GM11168 (cell line): ENCODE results near the gene ATG9A.

Experiments
- in situ Hi-C: fragments of 300-500 bp; cut with MboI; formaldehyde crosslinking; loops from one replicate; pipeline ENCODE4 v1.12.0; 2022; ENCODE audit warnings: low sequenced_read_pairs; ENCODE audit not compliant: unreplicated experiment

ATG9A gene

GRCh38 chr2:219228041-219228910, 1.2 kb downstream of the ATG9A start:
- in situ Hi-C loops: no loop called here

- in situ Hi-C loops: no loop called here
Measured at GRCh38 chr2:219225350-219225749, 4.1 kb downstream of the ATG9A start.

GRCh38 chr2:219223831-219224610, 5.4 kb downstream of the ATG9A start:
- in situ Hi-C loops: no loop called here

GRCh38 chr2:219221957-219222518, 7.4 kb downstream of the ATG9A start:
- in situ Hi-C loops: no loop called here

GRCh38 chr2:219220652-219221402, 8.6 kb downstream of the ATG9A start:
- in situ Hi-C loops: no loop called here

GRCh38 chr2:219219784-219220532, 9.5 kb downstream of the ATG9A start:
- in situ Hi-C loops: no loop called here

- in situ Hi-C loops: no loop called here
Measured at GRCh38 chr2:219218732-219219701, 10.4 kb downstream of the ATG9A start, which contains the start of gene ABCB6. ABCB6 (minus strand) TSS chr2:219218958; CDS start chr2:219218673, 285 bp downstream.

GRCh38 chr2:219218217-219218731, 11.2 kb downstream of the ATG9A start:
- in situ Hi-C loops: no loop called here

GRCh38 chr2:219216535-219216915, 12.9 kb downstream of the ATG9A start:
- in situ Hi-C loops: no loop called here

GRCh38 chr2:219215871-219216534, 13.4 kb downstream of the ATG9A start:
- in situ Hi-C loops: no loop called here

- in situ Hi-C loops: no loop called here
Measured at GRCh38 chr2:219214786-219215185, 14.7 kb downstream of the ATG9A start.

- in situ Hi-C loops: no loop called here
Measured at GRCh38 chr2:219214141-219214540, 15.3 kb downstream of the ATG9A start.

GRCh38 chr2:219213486-219214071, 15.9 kb downstream of the ATG9A start:
- in situ Hi-C loops: no loop called here

- in situ Hi-C loops: no loop called here
Measured at GRCh38 chr2:219213026-219213415, 16.4 kb downstream of the ATG9A start.

- in situ Hi-C loops: no loop called here
Measured at GRCh38 chr2:219210886-219211362, 18.5 kb downstream of the ATG9A start.

GRCh38 chr2:219210196-219210885, 19.1 kb downstream of the ATG9A start:
- in situ Hi-C loops: no loop called here
